NB4 (cell line): ENCODE measurements around the gene ELSPBP1.

Source experiments
- CTCF ChIP-seq: IDR thresholded peaks from one replicate; pipeline ENCODE4 v1.5.1; 2012; ENCODE audit warnings: low read depth, low read length
- POLR2A ChIP-seq: IDR thresholded peaks from 2 replicates; pipeline ENCODE4 v1.6.1; 2011; ENCODE audit warnings: mild to moderate bottlenecking; ENCODE audit not compliant: insufficient read length; ENCODE audit errors: extremely low read depth

GRCh38 chr19:48044561-48044960 is 50.1 kb downstream of the ELSPBP1 start:
- TF ChIP-seq POLR2A = no peak
- TF ChIP-seq CTCF = no peak
